Hindlimb muscle (tissue), 1 donor: ENCODE results near the gene C19orf47. TPM values are rescaled to one million over a fixed set of nuclear protein-coding genes. Genes with fewer than 3 reads are reported as not detected.
"Not testable (repeated sequence)": the region's sequence is repeated elsewhere in the genome, so short reads cannot be mapped to it uniquely, and the experiment has no call there.

ENCODE experiments used
- DNase-seq: peaks from one replicate; pipeline ENCODE4 v3.0.0-alpha.2; 2013
- polyA plus RNA-seq: library from polyadenylated mRNA; unstranded; fragments of 120-200 nt; gene quantifications from one replicate; pipeline ENCODE4 v1.2.1, GENCODE V29; 2013; ENCODE audit not compliant: insufficient read length

Gene C19orf47
- polyA plus RNA-seq, 1 donor, result 106 TPM

DNA sequence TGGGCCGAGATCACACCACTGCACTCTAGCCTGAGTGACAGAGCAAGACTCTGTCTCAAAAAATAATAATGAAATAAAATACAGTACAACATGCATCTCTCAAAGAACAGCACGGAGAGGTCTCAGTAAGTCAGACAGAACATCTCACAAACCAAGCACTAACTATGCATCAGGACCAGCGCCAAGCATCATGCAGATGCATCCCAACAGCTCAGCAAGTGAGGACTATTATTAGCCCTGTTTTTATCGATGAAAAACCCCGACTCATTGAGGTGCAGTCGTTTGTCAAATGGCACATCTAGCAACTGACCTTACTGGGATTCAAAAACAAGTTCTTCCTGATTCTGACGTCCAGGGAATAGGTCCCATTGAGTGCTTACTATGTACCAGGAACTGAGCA lies 3.8 kb downstream of the C19orf47 start:
- DNase-seq, result no peak

DNA sequence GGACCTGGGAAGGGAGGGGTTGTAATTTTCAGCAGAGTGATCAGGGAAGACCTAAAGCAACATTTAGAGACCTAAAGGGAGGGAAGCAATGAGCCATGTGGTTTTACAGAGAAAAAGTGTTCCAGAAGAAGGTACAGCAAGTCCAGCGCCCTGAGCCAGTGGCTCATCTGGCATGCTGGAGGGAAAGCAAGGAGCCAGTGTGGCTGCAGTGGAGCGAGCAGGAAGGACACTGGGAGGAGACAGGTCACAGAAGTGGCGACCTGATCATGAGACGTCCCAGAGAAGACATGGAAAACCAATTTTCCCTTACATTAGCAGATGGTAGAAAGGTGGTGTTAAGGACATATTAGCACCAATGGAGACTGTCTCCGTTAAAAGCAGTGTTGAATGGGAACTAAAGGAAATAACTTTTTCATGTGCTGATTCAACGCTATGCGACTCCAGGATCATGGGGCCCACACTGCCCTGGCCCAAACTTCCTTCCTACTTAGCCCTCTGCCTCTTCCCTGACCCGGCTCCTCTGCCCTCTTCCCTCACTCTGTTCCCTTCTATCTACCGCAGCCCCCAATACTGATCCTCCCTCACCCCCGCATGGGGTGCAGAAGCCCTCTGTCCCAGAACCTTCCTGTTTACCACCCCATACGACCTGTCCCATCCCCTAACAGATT lies 5.4 kb downstream of the C19orf47 start:
- DNase-seq, result no peak

GRCh38 chr19:40341601-40342482 lies 6.4 kb downstream of the C19orf47 start:
- peak; percentile 49 for DNase-seq

- no peak for DNase-seq
Measured at GRCh38 chr19:40339018-40339728, 9.0 kb downstream of the C19orf47 start.

GRCh38 chr19:40337594-40337993 lies 10.6 kb downstream of the C19orf47 start:
- DNase-seq, result no peak

DNA sequence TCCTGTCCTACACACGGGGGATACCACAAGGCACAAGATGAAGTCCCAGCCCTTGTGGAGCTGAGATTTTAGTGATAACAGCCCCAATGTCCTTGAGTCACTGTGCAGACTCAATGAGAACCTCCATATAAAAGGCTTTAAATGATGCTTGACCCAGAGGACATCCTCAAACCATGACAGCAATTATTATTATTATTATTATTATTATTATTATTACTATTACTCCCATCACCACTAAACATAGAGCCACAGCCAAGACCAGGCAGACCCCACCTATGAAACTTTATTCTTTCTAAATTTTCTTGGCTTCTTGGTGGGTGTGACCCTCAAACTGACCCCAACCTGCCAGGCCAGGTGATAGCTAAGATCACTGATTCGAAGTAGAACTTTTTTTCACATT lies 11.1 kb downstream of the C19orf47 start:
- no peak for DNase-seq

GRCh38 chr19:40336601-40336900 lies 11.6 kb downstream of the C19orf47 start:
- DNase-seq, result no peak

- DNase-seq, result no peak
Measured at GRCh38 chr19:40335855-40336600, 12.2 kb downstream of the C19orf47 start.

- no peak for DNase-seq
Measured at GRCh38 chr19:40335101-40335500, 13.1 kb downstream of the C19orf47 start.

- not testable (repeated sequence) for DNase-seq
Measured at GRCh38 chr19:40333083-40333482, 15.1 kb downstream of the C19orf47 start.

- no peak for DNase-seq
Measured at GRCh38 chr19:40332669-40333068, 15.5 kb downstream of the C19orf47 start.

GRCh38 chr19:40331052-40331451 lies 17.1 kb downstream of the C19orf47 start:
- no peak for DNase-seq

DNA sequence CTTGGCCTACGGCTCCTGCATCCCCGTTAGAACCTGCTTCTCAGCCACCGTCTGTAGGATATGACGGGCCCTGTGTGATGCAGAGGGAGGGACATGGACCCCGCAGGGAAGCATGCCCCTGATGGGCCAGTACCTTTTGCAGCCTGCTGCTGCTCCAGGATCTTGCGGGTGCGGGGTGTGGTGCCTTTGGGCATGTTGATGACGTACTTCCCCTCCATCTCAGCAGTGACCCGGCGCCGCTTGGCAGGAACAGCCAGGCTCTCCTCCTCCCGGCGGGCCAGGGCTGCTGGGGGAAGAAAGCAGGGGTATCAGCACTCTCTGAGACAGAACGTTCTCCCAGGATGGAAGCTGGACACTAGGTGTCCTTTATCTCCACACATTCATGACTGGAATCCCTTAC lies 22.0 kb downstream of the C19orf47 start:
- no peak for DNase-seq

GRCh38 chr19:40323705-40324104 lies 24.5 kb downstream of the C19orf47 start:
- no peak for DNase-seq

GRCh38 chr19:40322951-40323615 lies 25.1 kb downstream of the C19orf47 start:
- no peak for DNase-seq

GRCh38 chr19:40322271-40322610 lies 26.0 kb downstream of the C19orf47 start:
- DNase-seq, result no peak

DNA sequence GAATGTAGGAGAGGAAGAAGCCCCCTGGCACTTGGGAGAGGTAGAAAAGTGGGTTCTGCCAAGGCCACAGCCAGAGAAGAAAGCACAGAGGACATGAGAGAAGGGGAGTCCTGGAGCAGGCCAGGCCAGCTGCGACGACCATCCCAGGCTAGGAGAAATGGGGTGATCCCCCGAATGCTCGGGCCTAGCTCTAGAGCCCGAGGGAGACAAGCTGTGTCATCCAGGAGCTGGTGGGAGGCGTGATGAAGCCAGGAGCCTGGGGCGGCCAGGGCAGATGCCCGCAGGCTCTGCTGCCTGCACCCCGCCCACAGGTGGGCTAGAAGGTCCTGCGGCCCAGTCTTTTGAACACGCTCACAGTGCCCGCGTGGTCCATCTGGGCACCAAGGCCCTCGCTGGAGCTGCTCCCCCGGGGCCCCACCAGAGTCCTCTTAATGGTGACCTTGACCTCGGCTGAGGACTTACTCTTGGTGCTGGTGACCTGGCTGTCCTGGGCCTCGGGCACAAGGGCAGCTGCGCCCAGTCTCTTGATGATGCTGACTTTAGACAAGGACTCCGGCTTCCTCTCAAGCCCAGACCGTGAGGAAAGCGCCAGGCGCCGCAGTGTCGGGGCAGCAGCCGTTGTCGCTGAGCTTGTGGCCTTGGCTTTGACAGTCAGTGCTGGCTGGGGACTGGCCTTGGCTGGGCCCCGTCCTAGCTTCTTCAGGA lies 26.5 kb downstream of the C19orf47 start:
- DNase-seq, result no peak

- no peak for DNase-seq
Measured at GRCh38 chr19:40321076-40321475, 27.1 kb downstream of the C19orf47 start.

DNA sequence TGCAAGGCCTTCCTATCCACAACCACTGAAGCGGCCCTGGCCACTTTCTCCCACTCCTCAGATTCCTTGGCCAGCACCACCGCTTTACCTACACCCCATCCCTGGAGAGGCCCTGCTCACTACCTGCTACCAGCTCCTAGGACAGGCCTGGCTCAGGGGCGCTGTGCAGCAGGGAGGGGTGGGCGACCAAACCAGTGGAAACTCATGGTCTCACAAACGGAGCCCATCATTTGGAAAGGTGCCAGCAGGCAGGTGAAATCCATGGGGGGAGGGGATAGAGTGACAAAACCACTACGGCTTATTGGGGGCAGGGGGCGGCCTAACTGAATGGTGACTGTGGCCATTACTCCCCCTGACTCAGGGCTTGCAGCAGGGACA lies 27.6 kb downstream of the C19orf47 start:
- DNase-seq, result no peak

GRCh38 chr19:40317338-40317737 lies 30.9 kb downstream of the C19orf47 start:
- DNase-seq, result no peak

GRCh38 chr19:40315812-40316470 lies 32.3 kb downstream of the C19orf47 start:
- no peak for DNase-seq
